GM23248 (cell line): Measurements from ENCODE around the gene ZER1. TPM values are rescaled to one million over a fixed set of nuclear protein-coding genes. Genes with fewer than 3 reads are reported as not detected.
A peak's percentile ranks its signal among the peaks of the same experiment; 100 is the strongest.

Source experiments
- DNase-seq: peaks from one replicate; pipeline ENCODE4 v3.0.0-alpha.2; 2015
- H2AFZ ChIP-seq: fragments of 200-600 bp; sonication (generic); 2 replicates; pipeline ENCODE4 v1.6.1; 2016; ENCODE audit warnings: antibody characterized with exemption
- H3F3A ChIP-seq: fragments of 200-600 bp; sonication (generic); 2 replicates; pipeline ENCODE4 v1.6.1; 2016; ENCODE audit warnings: mild to moderate bottlenecking, antibody characterized with exemption, mixed run types; ENCODE audit not compliant: insufficient read depth
- H3K27ac ChIP-seq: fragments of 200-600 bp; sonication (generic); 2 replicates; pipeline ENCODE4 v1.5.1; 2016; ENCODE audit warnings: mild to moderate bottlenecking
- H3K27me3 ChIP-seq: fragments of 200-600 bp; sonication (generic); replicated peaks from 2 replicates; pipeline ENCODE4 v1.6.1; 2016; ENCODE audit warnings: mild to moderate bottlenecking; ENCODE audit not compliant: insufficient read depth
- H3K36me3 ChIP-seq: fragments of 200-600 bp; sonication (generic); 2 replicates; pipeline ENCODE4 v1.6.1; 2016; ENCODE audit warnings: low read depth, mild to moderate bottlenecking
- H3K4me1 ChIP-seq: fragments of 200-600 bp; sonication (generic); 2 replicates; pipeline ENCODE4 v1.6.1; 2016; ENCODE audit warnings: mild to moderate bottlenecking; ENCODE audit not compliant: insufficient read depth
- H3K4me2 ChIP-seq: fragments of 200-600 bp; sonication (generic); one replicate; pipeline ENCODE4 v1.6.1; 2016; ENCODE audit warnings: mild to moderate bottlenecking; ENCODE audit not compliant: unreplicated experiment
- H3K4me3 ChIP-seq: fragments of 200-600 bp; sonication (generic); 2 replicates; pipeline ENCODE4 v1.5.1; 2016; ENCODE audit warnings: mild to moderate bottlenecking
- H3K79me2 ChIP-seq: fragments of 200-600 bp; sonication (generic); 2 replicates; pipeline ENCODE4 v1.6.1; 2016; ENCODE audit warnings: mild to moderate bottlenecking; ENCODE audit not compliant: insufficient read depth
- H3K9ac ChIP-seq: fragments of 200-600 bp; sonication (generic); 2 replicates; pipeline ENCODE4 v1.6.1; 2016; ENCODE audit warnings: mild to moderate bottlenecking
- H3K9me2 ChIP-seq: fragments of 200-600 bp; sonication (generic); 2 replicates; pipeline ENCODE4 v1.6.1; 2016; ENCODE audit warnings: mixed run types, mild to moderate bottlenecking, moderate library complexity; ENCODE audit not compliant: insufficient read depth
- H3K9me3 ChIP-seq: fragments of 200-600 bp; sonication (generic); one replicate; pipeline ENCODE4 v1.6.1; 2017; ENCODE audit warnings: low read depth
- H4K20me1 ChIP-seq: fragments of 200-600 bp; sonication (generic); 2 replicates; pipeline ENCODE4 v1.6.0; 2016; ENCODE audit not compliant: insufficient read depth
- EZH2 ChIP-seq: fragments of 200-600 bp; sonication (generic); IDR thresholded peaks from 2 replicates; pipeline ENCODE4 v1.6.1; 2018; ENCODE audit warnings: antibody characterized with exemption, mild to moderate bottlenecking; ENCODE audit not compliant: insufficient read depth, poor library complexity, severe bottlenecking
- EZH2phosphoT487 ChIP-seq: fragments of 200-600 bp; sonication (generic); IDR thresholded peaks from 2 replicates; pipeline ENCODE4 v1.6.1; 2018; ENCODE audit warnings: antibody characterized with exemption, moderate library complexity, mild to moderate bottlenecking, low read depth; ENCODE audit not compliant: insufficient read depth
- WGBS, 2 experiments: methylation state at CpG; one replicate each; pipeline ENCODE4 v1.1.6; 2015 to 2017; ENCODE audit warnings: low lambda C conversion rate in 2 of 2, low coverage in 1 of 2; ENCODE audit errors: missing lambda C conversion rate in 2 of 2; 5-methylcytosine and 5-hydroxymethylcytosine counted together
- in situ Hi-C: fragments of 300-500 bp; cut with MboI; formaldehyde crosslinking; loops from 2 replicates; pipeline ENCODE4 v1.15.0; 2020
- polyA plus RNA-seq: library from polyadenylated mRNA; unstranded; fragments of >200 nt; fragmentation: Nextera tagmentation; extraction: Ambion mirVana; gene quantifications from 2 replicates; pipeline ENCODE4 v1.2.1, GENCODE V29; 2016
- small RNA-seq: library from RNA; depleted of rRNA; stranded (forward); fragments of <200 nt; gene quantifications from one replicate; pipeline ENCODE3, GENCODE V24; 2014; ENCODE audit warnings: low read depth, low replicate concordance
- total RNA-seq: library from RNA; depleted of rRNA; stranded (reverse); fragments of >200 nt; shearing (Covaris generic); gene quantifications from 2 replicates; pipeline ENCODE4 v1.2.3, GENCODE V29; 2014; rRNA removed

The ZER1 gene
- total and polyA plus RNA-seq, 2 experiments from 2014 or later: 20.0 to 28.9 TPM

DNA sequence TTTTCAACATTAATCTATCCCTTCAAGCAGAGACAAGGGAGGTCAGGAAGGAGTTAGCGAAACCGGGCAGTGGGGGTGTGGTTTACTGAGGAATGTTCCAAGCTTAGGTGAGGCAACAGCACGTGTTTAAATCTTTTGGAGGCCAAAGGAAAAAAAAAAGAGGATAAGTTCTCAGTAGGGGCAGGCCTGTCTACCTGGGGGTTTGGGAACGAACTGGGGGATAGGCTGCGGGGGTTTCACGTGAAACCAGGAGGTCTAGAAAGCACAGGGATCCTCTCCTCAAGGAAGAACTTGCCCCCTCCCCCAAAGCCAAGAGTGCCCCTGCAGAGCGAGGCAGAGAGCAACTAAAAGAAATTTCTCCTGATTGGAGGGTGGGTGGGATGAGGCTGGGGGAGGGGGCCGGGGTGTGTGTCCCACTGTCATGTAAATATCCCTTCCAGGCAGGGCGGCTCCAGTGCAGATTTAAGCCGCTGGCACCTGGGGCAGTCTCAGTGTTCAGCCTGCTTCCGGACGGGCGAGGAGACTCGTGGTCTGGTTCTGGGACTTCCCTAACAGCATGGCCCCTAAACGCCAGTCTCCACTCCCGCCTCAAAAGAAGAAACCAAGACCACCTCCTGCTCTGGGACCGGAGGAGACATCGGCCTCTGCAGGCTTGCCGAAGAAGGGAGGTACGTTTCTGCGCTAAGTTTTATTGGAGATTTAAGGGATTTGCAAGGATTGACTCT is 88.2 kb downstream of the ZER1 start:
- Histone ChIP-seq H3K9ac (peak overlapping the region; percentile 89), H2AFZ (peak overlapping the region; percentile 83), H3K4me2 (peak overlapping the region; percentile 97), H3K9me3 (no peaks in the 10 kb centered on the region), H3K4me3 (peak overlapping the region; percentile 90), H3K9me2 (no peaks in the 10 kb centered on the region), H4K20me1 (no peaks in the 10 kb centered on the region), H3K4me1 (peaks cover 13% of the 10 kb centered on the region), H3K36me3 (no peaks in the 10 kb centered on the region), H3K79me2 (peaks cover 31% of the 10 kb centered on the region), H3K27ac (peak overlapping the region; percentile 90), H3F3A (peaks cover 10% of the 10 kb centered on the region), H3K27me3 (no peaks in the 10 kb centered on the region)
- no peak for TF ChIP-seq EZH2phosphoT487
- no peak for TF ChIP-seq EZH2
- peak; percentile 63 for DNase-seq
- WGBS, 2 experiments: 16 to 17% methylated on average over 21 of the region's 21 CpGs
- in situ Hi-C loops: no loop called here

Small RNAs within 50 kb of the gene (small RNA-seq; reads per million reads assigned to genes)
- gene RF00017 (not detected), gene RN7SL560P (not detected)

Other genes starting within 250 kb of the ZER1 start
- gene SPTAN1, start 219.3 kb downstream of the ZER1 start, total RNA-seq: 275 and 287 TPM in 2 replicates
- 139 and 144 TPM in 2 replicates for gene SPTAN1, start 219.3 kb downstream of the ZER1 start, polyA plus RNA-seq
- 64.5 and 93.1 TPM in 2 replicates for gene DYNC2I2, start 115.1 kb downstream of the ZER1 start, total RNA-seq
- 58.8 and 60.8 TPM in 2 replicates for gene DYNC2I2, start 115.1 kb downstream of the ZER1 start, polyA plus RNA-seq
- 263 and 283 TPM in 2 replicates for gene SET, start 82.7 kb downstream of the ZER1 start, total RNA-seq
- gene SET, start 82.7 kb downstream of the ZER1 start, polyA plus RNA-seq: 175 and 183 TPM in 2 replicates
- gene PKN3, start 69.4 kb downstream of the ZER1 start, total RNA-seq: 0.89 and 2.1 TPM in 2 replicates
- gene PKN3, start 69.4 kb downstream of the ZER1 start, polyA plus RNA-seq: 0.68 and 0.95 TPM in 2 replicates
- 48.1 and 65.1 TPM in 2 replicates for gene ZDHHC12, start 47.8 kb downstream of the ZER1 start, total RNA-seq
- 41.6 and 44.0 TPM in 2 replicates for gene ZDHHC12, start 47.8 kb downstream of the ZER1 start, polyA plus RNA-seq
- 15.7 and 17.3 TPM in 2 replicates for gene TBC1D13, start 15.3 kb upstream of the ZER1 start, total RNA-seq
- 21.9 and 25.3 TPM in 2 replicates for gene TBC1D13, start 15.3 kb upstream of the ZER1 start, polyA plus RNA-seq
- gene ENDOG, start 46.6 kb upstream of the ZER1 start, total RNA-seq: 11.6 and 26.7 TPM in 2 replicates
- 21.3 and 21.4 TPM in 2 replicates for gene ENDOG, start 46.6 kb upstream of the ZER1 start, polyA plus RNA-seq
- gene SPOUT1, start 57.9 kb upstream of the ZER1 start, total RNA-seq: 15.9 and 53.0 TPM in 2 replicates
- 43.0 and 46.4 TPM in 2 replicates for gene SPOUT1, start 57.9 kb upstream of the ZER1 start, polyA plus RNA-seq
- 5.1 and 5.8 TPM in 2 replicates for gene KYAT1, start 110.0 kb upstream of the ZER1 start, total RNA-seq
- 4.4 and 5.5 TPM in 2 replicates for gene KYAT1, start 110.0 kb upstream of the ZER1 start, polyA plus RNA-seq
- 35.2 and 37.9 TPM in 2 replicates for gene LRRC8A, start 110.2 kb upstream of the ZER1 start, total RNA-seq
- gene LRRC8A, start 110.2 kb upstream of the ZER1 start, polyA plus RNA-seq: 35.6 and 36.5 TPM in 2 replicates
- 4.4 and 4.7 TPM in 2 replicates for gene PHYHD1, start 149.1 kb upstream of the ZER1 start, total RNA-seq
- gene PHYHD1, start 149.1 kb upstream of the ZER1 start, polyA plus RNA-seq: 7.4 and 8.6 TPM in 2 replicates
- gene DOLK, start 175.7 kb upstream of the ZER1 start, total RNA-seq: 31.1 and 36.1 TPM in 2 replicates
- gene DOLK, start 175.7 kb upstream of the ZER1 start, polyA plus RNA-seq: 29.6 and 31.7 TPM in 2 replicates
- gene NUP188, start 175.8 kb upstream of the ZER1 start, total RNA-seq: 45.9 and 57.0 TPM in 2 replicates
- 24.9 and 25.7 TPM in 2 replicates for gene NUP188, start 175.8 kb upstream of the ZER1 start, polyA plus RNA-seq